ENCODE data around the gene LPP. TPM values are rescaled to one million over a fixed set of nuclear protein-coding genes. Genes with fewer than 3 reads are reported as not detected.

LPP gene
- polyA plus RNA-seq, 1 experiment: 76.3 TPM

- H3K27me3 ChIP-seq (ENCODE audit: control insufficient read depth, insufficient read depth, low read length): no peaks in the 10 kb centered on the region
- no peak overlapping the region for H3K4me3 ChIP-seq (ENCODE audit: low read depth, low read length)
- no peaks in the 10 kb centered on the region; the same call in 1 of the 2 replicates for H3K9me3 ChIP-seq (ENCODE audit: control insufficient read depth, insufficient read depth, low read length)
- no peak for TF ChIP-seq CTCF (IDR thresholded peaks at IDR 0.05; ENCODE audit: low read depth, low read length)
- POLR2A ChIA-PET: no interaction called here
- DNase-seq (ENCODE audit: low read depth, low spot score): no peak
- CTCF ChIA-PET: no interaction called here
- no peak overlapping the region for H3K27ac ChIP-seq (ENCODE audit: low read depth, low read length)
These were observed 4.0 kb downstream of the LPP start for GRCh38 chr3:188157971-188158370.

- CTCF ChIA-PET: no interaction called here
- POLR2A ChIA-PET: interaction anchor here (0.5 kb wide), 1 partner anchor 49 kb away, joined by 3 read pairs; no protein-coding TSS in a partner anchor
- DNase-seq (ENCODE audit: low read depth, low spot score): no peak
These were observed 4.9 kb downstream of the LPP start for GRCh38 chr3:188158731-188159310.

DNA sequence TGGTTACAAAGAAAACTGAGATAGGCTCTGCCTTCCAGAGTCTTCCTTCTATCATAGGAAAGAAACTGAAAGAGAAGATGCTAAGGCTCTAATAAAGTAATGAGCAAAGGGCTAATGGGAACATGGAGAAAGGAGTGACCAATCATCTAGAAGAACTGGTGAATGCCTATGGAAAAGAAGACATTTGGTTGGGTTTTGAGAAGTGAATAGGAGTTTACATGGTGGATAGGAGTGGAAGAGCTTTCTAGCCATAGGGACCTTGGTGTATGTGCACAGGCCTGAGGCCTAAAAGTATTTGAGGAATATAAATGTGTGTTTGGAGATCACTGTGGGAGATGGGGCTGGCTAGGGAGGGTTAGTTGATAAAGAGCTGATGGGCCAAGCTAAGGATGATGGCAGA lies 6.8 kb downstream of the LPP start:
- TF ChIP-seq CTCF (IDR thresholded peaks at IDR 0.05; ENCODE audit: low read depth, low read length): no peak
- H3K27me3 ChIP-seq (ENCODE audit: control insufficient read depth, insufficient read depth, low read length): no peaks in the 10 kb centered on the region
- H3K9me3 ChIP-seq (ENCODE audit: control insufficient read depth, insufficient read depth, low read length): no peaks in the 10 kb centered on the region
- H3K27ac ChIP-seq (ENCODE audit: low read depth, low read length): no peak overlapping the region
- no peak overlapping the region for H3K4me3 ChIP-seq (ENCODE audit: low read depth, low read length)
- ChIA-PET POLR2A (no interaction called here), CTCF (interaction anchor here (0.8 to 1.2 kb wide), 3 partner anchors 411 to 422 kb away, joined by 3 to 4 read pairs (median 4); no protein-coding TSS in a partner anchor)
- DNase-seq (ENCODE audit: low read depth, low spot score): no peak

More at GRCh38 chr3:188158731-188159310, 4.9 kb downstream of the LPP start:
- no peaks in the 10 kb centered on the region; the same call in 1 of the 2 replicates for H3K9me3 ChIP-seq (ENCODE audit: control insufficient read depth, insufficient read depth, low read length)
- H3K27me3 ChIP-seq (ENCODE audit: control insufficient read depth, insufficient read depth, low read length): no peaks in the 10 kb centered on the region
- no peak overlapping the region for H3K27ac ChIP-seq (ENCODE audit: low read depth, low read length)
- no peak overlapping the region for H3K4me3 ChIP-seq (ENCODE audit: low read depth, low read length)
- TF ChIP-seq CTCF (IDR thresholded peaks at IDR 0.05; ENCODE audit: low read depth, low read length): no peak

DNA sequence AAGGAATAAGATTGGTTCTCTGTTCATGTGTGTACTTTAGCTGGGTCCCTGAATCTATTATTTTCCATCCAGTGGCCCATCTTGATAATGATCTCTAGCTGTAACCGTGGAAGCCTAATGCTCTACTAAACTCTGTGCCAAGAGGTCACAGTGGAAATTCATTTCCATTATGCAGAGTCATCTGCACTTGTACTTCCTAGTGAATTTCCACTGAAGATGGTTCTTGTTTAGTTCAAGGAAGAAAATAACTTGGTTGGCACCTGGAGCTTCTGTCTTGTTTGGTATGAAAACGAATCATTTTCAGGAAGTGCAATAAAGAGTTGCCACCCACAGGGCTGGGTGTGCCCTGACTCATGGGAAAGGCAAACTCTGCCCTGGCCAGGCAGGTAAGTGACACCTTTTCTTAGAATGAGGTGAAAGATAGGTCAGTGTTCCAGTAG lies 10.3 kb downstream of the LPP start:
- Histone ChIP-seq H3K4me3 (ENCODE audit: low read depth, low read length) (no peak overlapping the region), H3K27ac (ENCODE audit: low read depth, low read length) (no peak overlapping the region), H3K9me3 (ENCODE audit: control insufficient read depth, insufficient read depth, low read length) (no peaks in the 10 kb centered on the region), H3K27me3 (ENCODE audit: control insufficient read depth, insufficient read depth, low read length) (no peaks in the 10 kb centered on the region)
- DNase-seq (ENCODE audit: low read depth, low spot score): no peak
- ChIA-PET POLR2A (no interaction called here), CTCF (interaction anchor here (0.6 kb wide), 1 partner anchor 14 kb away, joined by 4 read pairs; no protein-coding TSS in a partner anchor)
- no peak for TF ChIP-seq CTCF (IDR thresholded peaks at IDR 0.05; ENCODE audit: low read depth, low read length)

DNA sequence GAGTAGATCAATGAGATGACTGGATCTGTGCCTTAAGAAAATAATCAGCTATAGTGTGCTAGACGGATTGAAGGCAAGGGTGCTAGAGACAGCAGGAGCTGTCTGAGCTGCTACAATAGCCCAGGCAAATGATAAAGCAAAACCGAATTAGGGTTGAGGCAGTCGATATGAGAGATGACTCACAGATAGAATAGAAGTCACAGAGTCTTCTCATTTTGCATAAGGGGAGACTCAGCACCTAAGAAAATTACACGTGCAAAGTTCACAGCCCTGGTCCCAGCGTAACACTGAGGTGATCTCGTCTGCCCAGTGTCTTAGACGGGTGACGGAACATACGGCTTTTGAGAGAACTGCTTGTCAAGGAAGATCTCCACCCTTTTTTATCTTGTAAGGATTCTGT lies 11.6 kb downstream of the LPP start:
- Histone ChIP-seq H3K4me3 (ENCODE audit: low read depth, low read length) (no peak overlapping the region), H3K9me3 (ENCODE audit: control insufficient read depth, insufficient read depth, low read length) (no peaks in the 10 kb centered on the region), H3K27ac (ENCODE audit: low read depth, low read length) (no peak overlapping the region), H3K27me3 (ENCODE audit: control insufficient read depth, insufficient read depth, low read length) (no peaks in the 10 kb centered on the region)
- ChIA-PET CTCF (interaction anchor here (1.0 to 1.3 kb wide), 2 partner anchors 14 to 424 kb away, joined by 4 to 6 read pairs; no protein-coding TSS in a partner anchor), POLR2A (no interaction called here)
- DNase-seq (ENCODE audit: low read depth, low spot score): no peak
- TF ChIP-seq CTCF (IDR thresholded peaks at IDR 0.05; ENCODE audit: low read depth, low read length): no peak
